Suppressor macrophage treated with lipopolysaccharide for 4 hours (primary cell): Measurements from ENCODE around the gene EPB41.
"Not testable (repeated sequence)": the region's sequence is repeated elsewhere in the genome, so short reads cannot be mapped to it uniquely, and the experiment has no call there.

Experiments
- DNase-seq: peaks from one replicate; pipeline ENCODE4 v3.0.0-alpha.2; 2020

EPB41 gene

DNA sequence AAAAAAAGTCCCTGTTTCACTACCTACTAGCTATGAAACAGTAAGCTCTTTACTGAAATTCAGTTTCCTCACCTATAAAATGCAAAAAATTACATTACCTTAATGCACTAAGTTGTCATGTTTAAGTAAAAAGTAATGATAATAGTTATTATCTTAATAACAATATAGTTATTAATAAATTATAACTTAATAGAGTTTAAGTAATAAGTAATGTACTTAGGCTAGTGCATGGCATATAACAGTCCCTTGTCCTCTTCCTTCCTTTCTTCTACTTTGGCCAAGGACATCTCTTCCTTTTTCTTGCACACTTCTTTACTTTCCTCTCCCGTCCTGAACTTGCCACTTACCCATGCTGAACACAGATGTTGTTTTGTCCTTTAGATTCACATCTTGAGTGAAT, 200.3 kb downstream of the EPB41 start:
- DNase-seq: no peak

DNA sequence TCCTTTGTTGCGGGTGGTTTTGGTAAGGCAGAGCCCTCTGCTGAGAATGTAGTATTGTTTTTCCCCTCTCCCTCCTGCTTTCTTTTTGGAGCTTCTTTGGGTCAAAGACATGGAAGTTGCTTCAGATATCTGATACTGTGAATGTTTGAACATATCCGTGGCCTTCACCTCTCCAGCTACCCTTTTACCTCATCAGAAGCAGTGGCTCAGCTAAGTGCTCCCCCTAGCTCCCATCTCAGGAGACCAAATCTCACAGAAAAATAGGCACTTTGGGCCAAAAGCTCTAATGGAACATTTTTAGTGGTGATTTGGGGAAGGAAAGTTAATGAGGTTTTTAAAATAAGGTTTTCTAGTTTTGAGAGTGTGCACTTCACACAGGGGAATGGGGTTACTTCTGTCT, 203.0 kb downstream of the EPB41 start:
- no peak for DNase-seq

DNA sequence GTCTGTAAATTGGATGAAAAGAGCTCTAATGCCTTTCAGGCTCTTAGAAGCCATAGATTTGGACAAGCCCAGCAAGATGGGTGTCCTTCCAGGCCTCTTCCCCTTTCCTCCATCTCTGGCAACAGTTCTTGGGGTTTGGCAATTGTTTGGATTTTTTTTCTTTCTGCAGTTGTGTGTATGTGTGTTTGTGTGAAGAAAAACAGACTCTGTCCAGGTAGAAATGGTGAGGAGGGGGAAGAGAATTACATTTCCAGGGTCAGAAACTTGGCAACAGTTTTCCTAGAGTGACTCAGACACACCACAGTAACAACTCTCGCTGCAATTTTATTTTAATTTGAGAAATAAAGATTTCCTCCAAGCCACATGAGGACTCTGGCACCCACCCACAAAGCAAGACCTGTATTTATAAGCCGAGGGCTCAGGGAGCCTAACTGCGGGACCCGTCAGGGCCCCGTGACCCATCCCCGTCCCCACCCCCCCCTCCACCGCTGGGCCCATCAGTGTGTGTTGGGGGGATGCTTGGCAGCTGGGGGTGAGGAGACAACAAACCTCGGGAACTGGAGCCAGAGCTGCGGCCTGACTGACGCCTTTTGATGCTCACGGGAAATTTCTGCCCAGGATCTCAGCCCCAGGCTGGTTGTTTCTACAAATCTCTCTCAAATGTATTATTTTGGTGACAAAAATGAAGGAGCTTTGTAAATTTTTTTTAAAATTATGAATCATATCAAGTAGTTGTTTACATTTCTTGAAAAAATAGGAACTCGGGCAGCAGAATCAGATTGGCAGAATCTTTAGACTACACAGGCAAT, 205.0 kb downstream of the EPB41 start:
- DNase-seq: no peak

DNA sequence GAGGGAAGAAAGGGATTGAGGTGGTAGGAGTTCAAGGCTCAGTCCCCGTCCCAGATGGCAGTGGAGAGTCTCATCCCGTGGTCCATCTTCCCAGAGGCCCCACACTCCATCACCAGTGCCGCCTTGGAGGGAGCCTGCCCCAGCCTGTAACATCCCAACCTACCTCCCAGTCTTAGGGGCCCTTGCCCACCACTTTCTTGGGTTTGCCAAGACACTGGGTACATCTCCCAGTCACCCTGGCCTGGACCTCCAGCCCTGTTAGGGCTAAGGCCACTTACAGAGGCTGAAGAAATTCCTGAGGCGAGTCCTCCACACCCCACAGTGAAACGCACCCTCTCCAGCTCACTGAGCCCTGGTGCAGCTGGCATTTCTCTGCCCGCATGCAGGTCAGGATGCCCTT, 206.0 kb downstream of the EPB41 start:
- no peak for DNase-seq

DNA sequence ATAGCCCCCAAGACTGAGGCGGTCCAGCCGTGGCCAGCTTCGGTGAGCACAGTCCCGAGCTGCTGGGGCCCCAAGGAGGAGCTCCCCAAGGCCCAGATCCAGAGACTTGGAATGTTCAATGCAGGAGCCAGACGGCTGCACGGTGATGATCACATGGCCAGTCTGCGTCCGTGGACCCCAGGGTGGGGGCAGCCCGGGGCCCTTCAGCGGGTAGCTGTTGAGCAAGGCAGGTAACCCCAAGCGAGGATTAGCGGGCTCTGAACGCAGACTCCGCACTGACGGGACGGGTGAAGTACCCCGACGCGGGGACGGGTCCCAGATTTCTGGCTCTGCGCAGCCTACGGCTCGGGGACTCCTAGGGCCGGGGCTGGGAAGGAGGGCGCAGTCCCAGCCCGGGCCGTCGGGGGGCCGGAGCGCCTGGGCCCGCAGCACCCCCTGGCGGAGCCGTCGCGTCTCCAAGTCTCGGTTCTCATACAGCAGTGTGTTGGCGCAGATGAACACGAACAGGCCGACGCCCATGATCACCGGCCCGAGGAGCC, 206.6 kb downstream of the EPB41 start:
- DNase-seq: peak; percentile 64

DNA sequence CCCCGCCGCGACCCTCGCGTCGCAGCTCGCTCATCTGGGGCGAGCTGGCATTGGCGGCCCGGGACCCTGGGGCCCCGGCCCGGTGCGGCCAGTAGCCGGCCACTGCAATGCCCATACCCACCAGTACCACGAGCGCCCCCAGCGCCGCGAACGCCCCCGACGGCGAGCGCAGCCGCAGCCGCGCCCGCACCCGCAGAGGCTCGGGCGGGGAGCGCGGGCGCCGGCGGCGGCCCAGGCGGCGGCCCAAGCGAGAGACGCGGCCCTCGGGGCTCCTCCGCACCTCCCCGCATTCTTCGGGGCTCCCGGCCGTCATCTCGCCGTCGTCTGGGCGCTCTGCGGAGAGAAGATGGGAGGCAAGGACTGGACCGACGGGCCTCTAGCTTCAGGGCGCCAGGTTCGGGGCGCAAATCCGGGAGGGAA, 207.2 kb downstream of the EPB41 start:
- no peak for DNase-seq

DNA sequence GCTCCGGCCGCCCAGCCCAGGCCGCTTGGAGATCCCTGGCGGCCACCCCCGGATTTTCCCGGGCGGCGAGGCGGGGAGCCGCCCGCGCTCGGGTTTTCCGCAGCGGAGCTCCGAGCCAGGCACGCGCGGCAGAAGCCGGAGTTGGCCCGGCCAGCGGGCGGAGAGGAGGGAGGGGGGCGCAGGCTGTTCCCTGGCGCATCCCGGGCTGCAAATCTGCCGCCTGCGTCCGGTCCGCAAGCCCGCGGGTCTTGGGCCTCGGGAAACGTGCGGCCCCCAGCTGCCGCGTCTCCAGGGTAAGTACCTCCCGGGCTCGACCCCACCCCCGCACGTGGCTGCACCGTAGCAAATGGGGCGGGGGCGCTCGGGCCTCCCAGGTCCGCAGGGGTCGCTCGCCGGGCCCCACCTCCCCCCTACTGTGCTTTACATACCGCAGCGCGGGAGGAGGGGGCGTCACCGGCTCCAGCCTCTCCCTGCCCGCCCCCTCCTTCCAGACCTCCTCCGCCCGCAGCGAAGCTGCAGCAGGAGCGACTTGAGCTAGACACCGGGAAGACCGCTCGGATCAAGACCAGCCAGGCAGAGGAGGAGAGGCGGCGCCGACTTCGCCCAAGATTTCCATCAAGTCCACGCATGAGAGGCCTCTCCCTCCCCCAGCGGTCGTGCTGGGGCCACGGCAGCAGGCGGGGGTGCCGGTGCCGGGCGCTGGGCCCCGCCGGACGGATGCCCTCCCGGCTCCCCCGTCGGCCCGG, 207.7 kb downstream of the EPB41 start:
- DNase-seq: no peak

DNA sequence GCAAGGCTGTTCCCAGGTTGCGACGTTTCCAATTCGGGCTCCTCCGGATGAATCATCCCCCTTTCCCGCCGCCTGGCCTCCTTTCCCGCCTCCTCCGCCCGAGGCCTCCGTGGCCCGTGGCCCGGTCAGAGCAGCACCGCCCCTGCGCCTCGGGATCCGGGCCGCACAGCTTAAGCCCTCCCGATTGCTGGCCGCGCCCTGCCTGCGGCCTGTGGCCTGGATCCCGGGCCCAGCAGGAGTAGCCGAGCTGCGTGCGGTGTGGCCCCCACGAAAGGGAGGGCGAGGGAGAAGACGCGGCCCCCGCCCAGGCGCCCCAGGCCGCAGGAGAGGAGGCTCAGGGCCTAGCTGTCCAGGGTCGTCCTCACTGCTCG, 208.3 kb downstream of the EPB41 start:
- DNase-seq: peak; percentile 26

DNA sequence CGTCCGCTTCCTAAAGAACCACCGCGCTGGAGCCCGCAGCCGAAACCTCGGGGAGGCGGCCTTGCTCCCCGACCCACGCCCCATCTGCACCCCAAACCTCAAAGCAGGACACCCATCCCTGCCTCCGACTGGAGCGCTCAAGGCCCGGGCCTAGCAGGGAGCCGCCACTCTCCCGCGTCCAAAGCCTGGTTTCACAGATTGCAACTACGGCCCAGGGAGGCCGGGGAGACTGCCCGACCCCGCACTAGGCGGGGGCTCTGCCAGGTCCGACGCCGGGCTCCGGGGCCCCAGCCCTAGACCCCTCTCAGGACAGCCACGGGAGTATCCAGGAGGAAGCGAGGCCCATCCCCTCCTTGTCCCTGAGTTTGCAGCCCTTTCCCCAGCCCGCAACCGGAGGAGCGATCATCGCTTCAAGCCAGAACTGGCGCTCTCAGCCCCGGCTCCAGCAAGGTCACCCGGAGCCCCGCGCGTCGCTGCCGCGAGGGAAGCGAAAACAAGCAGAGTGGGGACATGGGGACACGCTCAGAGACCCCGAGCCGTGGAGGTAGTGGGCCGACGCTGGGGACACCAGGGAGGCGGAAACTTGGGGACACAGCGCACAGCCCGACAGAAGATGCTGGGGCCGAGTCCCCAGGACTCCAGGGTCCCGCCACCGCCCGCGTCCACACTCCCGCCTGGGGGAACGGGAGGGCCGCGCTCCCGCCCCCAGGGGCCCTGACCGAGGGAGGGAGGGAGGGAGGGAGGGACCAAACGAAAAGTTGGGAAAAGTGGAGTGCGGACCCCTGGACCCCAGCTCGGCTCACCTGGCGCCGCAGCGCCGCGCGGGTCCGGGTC, 208.9 kb downstream of the EPB41 start:
- DNase-seq: peak; percentile 18

DNA sequence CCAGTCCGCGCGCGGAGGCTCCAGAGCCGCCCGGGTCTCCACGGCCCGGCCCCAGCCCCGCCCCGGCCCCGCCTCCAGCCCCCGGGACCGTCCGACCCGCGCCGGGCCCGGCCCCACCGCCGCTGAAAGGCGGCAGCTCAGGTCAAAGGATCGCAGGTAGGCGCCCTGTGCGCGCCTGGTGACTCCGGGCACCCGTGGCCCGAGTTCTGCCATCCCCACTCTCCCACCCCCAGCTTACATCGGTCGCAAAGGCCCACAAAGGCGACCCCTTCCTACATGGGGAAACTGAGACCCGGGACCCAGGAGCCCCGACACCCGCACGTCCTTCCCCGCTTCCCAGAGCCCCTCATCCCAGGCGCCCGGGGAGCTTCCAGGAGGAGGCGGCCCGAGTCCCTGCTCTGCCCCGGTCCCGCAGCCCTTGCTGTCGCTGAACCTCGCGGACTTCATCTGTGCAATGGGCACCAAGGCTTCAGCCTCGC, 209.6 kb downstream of the EPB41 start, which contains the start of gene TMEM200B:
Gene TMEM200B, minus strand, starts transcription at position 17 of the 479 bp plus-strand sequence. CDS start 2,075 bp downstream, outside the sequence.
- DNase-seq: no peak

DNA sequence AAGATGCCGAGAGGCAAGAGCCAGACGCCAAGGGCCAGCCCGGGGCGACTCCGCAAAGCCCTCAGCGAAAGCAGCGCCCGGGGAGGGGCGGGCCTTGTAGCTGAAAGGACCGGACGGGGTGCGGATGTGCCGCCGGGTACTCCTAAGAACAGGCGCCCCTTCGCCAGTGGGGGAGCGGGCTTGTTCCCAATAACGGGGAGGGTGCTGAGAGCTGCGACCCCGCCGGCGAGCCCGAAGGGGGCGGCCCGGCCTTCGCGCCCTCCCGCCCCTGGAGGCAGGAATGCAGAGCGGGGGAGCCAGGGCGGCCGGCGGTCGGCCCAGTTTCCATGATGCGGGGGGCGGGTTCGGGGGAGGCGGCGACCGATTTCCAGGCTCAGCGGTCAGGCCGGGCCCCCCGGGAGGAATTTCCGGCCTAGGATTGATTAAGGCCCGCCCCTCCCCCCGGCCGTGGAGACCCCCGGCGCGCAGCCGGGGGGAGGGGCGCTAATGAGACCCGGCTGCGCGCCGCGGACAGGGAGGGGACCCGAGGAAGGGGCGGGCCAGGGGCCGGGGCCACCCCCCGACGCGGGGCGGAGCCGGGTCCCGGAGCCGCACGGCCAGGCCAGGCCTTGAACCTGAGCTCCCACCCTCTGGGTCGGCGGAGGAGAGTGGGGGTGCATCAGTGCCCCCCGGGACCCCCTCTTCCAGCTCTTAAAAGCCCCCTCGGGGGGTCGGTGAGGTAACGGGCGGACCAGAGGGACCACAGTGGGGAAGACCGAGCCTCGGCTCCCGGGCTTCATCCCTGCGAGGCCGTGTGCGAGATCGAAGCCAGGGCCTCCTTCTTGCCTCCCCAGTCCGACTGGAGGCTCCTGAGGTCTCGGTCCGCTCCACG, 210.2 kb downstream of the EPB41 start:
- peak; percentile 49 for DNase-seq

DNA sequence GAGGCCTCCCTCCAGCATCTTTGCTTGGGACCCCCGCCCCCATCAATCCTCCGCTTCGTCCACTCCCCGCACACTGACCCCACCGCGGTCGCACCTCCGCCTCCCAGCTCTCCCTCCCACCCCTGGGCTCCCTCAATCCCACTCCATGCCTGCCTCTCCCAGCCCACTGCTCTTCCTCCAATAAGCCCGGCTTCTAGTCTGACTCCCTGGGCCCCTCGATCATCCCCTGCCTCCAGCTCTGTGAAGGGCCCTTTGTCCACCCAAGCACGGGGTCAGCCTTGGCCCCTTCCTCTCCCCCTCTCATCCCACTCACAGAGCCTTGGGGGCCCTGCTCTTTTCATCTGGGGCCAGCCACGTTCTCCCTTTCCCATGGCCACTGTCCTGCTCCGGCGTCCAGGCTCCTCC, 210.9 kb downstream of the EPB41 start:
- no peak for DNase-seq

DNA sequence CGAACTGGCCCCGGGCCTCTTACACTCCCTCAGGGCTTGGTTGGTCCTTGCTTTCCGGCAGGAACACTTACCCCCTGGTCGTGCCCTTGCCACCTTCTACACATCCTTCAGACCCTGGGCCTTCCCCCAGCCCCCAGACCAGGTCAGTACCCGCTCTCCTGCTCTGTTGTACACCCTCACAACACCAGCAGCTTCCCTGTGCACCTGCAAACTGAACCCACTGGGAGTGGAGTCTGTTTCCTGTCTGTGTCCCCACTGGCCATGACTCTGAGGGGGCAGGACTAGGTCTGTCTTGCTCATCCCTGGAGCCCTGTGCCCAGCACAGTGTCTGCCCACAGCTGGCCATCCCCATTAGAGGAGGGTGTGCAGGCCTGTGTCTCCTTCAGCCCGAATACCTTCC, 211.4 kb downstream of the EPB41 start:
- no peak for DNase-seq

DNA sequence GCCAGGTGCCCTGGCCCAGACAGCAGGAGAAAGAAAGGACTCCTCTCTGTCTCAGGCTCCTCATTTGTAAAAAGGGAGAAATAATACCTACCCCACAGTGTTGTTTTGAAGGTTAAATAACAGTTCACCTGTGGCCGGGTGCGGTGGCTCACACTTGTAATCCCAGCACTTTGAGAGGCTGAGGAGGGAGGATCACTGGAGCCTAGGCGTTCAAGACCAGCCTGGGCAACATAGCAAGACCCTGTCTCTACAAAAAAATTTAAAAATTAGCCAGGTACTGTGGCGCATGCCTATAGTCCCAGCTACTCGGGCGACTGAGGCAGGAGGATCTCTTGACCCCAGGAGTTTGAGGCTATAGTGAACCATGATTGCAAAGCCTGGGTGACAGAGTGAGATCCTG, 211.8 kb downstream of the EPB41 start:
- no peak for DNase-seq

DNA sequence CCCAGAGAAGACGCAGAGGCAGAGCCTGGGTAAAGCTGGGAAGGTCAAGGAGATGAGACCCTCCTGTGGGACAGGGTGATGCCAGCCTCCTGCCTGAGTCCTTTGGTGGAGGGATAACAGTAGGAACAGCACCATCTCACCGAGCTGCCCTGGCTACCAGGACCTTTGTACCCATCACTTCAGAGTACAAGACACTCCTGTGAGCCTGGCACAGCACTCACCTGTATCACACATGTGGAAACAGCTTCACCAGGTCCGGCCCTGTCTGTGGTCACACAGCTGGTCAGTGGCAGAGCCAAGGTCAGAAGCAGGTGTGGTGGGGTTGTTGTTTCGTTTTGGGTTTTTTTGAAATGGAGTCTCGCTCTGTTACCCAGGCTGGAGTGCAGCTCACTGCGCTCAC, 214.4 kb downstream of the EPB41 start:
- no peak for DNase-seq

DNA sequence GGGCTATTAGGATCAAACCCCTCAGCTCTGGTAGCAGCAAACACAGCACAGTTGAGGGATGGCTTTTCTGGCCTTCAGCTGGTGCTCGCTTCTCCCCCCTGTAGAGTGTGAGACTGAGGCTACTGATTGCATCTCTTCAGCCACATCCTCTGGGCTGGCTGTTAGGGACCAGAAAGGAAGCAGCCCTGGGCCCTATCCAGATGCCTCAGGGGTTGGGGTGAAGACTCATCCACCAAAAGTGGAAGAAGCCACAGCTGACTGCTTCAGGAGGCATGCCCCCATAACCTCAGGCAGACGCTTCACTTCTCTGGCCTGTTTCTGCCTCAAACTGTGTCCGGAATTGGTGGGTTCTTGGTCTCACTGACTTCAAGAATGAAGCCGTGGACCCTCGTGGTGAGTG, 215.5 kb downstream of the EPB41 start:
- no peak for DNase-seq

DNA sequence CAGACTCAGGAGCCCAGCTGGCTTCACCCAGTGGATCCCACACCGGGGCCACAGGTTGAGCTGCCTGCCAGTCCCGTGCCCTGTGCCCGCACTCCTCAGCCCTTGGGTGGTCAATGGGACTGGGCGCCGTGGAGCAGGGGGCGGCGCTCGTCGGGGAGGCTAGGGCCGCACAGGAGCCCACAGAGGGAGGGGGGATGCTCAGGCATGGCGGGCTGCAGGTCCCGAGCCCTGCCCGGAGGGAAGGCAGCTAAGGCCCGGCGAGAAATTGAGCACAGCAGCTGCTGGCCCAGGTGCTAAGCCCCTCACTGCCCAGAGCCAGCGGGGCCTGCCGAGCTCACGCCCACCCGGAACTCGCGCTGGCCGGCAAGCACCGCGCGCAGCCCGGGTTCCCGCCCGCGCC, 216.7 kb downstream of the EPB41 start:
- DNase-seq: not testable (repeated sequence)

DNA sequence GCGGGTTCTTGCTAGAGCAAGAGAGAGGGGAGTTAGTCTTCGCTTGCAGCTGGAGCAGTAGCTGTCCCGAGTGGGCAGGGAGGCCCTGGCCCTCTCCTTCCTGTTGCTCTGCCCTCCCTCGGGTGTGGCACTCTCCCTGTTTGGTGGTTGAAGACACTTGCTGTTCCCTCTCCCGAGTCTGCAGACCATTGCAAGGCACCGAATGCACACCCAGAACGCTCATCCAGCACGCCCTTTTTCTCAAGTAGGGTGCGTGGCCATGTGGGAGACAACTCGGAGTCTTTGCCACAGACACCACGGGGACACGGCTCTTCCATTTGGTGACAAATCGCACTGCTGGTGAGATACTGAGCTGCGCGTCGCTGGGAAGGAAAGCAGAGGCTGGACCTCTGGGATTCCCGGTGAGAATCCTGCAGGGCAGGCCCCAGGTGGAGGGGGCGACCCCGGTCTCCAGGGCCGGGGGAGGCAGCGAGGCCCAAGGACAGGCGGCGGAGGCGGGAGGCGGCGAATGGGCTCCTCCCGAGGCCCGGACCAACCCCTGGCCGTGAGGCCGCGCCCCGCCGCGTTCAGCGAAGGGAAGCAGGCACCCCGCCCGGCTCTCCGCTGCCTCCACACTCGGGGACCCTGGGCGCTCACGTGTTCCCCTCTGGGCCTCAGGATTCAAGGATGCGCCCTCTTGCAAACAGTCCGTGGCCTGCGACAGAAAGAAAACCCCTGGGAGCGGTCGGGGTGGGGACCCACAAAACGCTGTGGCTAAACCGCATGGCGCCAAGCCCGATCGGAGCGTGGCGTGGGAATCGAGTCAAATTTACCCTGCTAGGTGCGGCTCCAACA, 219.7 kb downstream of the EPB41 start:
- no peak for DNase-seq

DNA sequence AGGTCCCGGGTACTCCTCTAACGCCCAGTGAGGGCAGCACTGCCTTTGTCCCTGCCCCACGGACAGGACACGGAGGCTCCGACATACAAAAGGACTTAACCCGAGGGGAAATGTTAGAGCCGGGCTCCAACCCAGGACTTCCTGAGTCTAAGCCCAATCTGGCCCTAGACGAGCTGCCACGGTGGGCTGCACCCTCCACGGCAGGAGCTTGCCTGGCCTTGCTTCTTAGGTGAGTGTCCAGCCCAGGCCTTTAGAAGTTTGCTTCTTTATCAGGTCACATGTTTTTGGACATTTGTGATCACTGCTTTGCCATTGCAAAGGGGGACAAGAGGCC, 220.3 kb downstream of the EPB41 start:
- no peak for DNase-seq

DNA sequence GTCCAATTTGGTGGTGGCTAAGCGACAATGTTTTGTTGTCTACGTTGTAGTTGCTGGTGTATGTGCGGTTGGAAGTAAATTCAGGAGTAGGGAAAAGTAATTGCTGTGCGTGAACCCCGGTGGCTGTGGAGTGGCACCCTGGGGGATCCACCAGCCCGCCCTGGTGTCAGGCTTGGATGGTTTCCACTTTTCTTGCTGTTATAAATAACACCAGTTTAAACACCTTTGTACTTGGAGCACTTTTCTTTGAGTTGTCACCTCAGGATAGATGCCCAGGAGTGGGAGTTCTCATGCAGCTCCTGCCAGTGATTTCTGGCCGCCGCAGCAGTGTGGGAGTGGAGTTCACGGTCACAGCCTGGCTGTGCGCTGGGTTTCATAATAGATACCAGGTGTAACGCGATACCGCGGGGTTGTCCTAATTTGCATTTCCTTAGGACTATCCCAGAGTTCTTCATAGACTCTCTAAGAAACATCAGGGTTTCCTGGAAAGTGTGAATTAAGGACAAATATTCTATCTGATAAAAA, 222.1 kb downstream of the EPB41 start:
- DNase-seq: no peak

DNA sequence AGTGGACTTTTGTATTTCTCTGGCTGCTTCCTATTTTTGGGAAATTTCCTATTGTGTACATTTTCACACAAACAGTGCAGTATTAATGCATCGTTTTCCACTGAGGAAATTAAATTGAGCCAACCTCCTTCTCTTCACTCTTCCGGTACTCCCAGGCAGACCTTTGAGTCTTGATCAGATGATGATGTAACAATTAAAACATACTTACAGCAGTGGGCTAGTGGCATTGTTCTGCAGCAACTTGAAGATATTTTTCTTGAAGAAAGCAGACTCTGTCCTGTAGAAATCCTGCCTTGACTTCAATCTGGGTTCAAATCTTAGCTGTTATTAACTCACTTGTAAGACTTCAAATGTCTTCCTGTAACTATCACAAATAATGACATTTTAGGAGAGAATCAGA, 228.3 kb downstream of the EPB41 start:
- no peak for DNase-seq
